Neural cell (in vitro differentiated cells): ENCODE measurements around the gene SLCO4A1. TPM values are rescaled to one million over a fixed set of nuclear protein-coding genes. Genes with fewer than 3 reads are reported as not detected.

Source experiments
- H2AFZ ChIP-seq: fragments of 200-600, 300-800 bp; sonication (generic), shearing (Covaris generic); 2 replicates; pipeline ENCODE4 v1.6.0; 2014; ENCODE audit warnings: low read depth, mild to moderate bottlenecking, antibody characterized with exemption, low read length, moderate library complexity
- H3F3A ChIP-seq: fragments of 200-600 bp; shearing (Covaris generic); 2 replicates; pipeline ENCODE4 v1.6.1; 2016; ENCODE audit warnings: mild to moderate bottlenecking, moderate library complexity, mixed read lengths, antibody characterized with exemption, low read length; ENCODE audit not compliant: insufficient read depth, poor library complexity, severe bottlenecking
- H3K27ac ChIP-seq: fragments of 200-600, 300-800 bp; sonication (generic), shearing (Covaris generic); 2 replicates; pipeline ENCODE4 v1.5.1; 2014; ENCODE audit warnings: mild to moderate bottlenecking, low read length, moderate library complexity
- H3K27me3 ChIP-seq: fragments of 300-800, 200-600 bp; sonication (generic), shearing (Covaris generic); 2 replicates; pipeline ENCODE4 v1.6.0; 2014; ENCODE audit warnings: mild to moderate bottlenecking, low read depth, low read length, moderate library complexity; ENCODE audit not compliant: insufficient read depth
- H3K36me3 ChIP-seq: fragments of 300-800, 200-600 bp; sonication (generic), shearing (Covaris generic); 2 replicates; pipeline ENCODE4 v1.5.1; 2014; ENCODE audit warnings: mild to moderate bottlenecking, antibody characterized with exemption, low read length, moderate library complexity; ENCODE audit not compliant: insufficient read depth
- H3K4me2 ChIP-seq: fragments of 300-800, 200-600 bp; sonication (generic), shearing (Covaris generic); 2 replicates; pipeline ENCODE4 v1.6.0; 2014; ENCODE audit warnings: mild to moderate bottlenecking, low read length
- H3K4me3 ChIP-seq: fragments of 300-800, 200-600 bp; sonication (generic), shearing (Covaris generic); 2 replicates; pipeline ENCODE4 v1.5.1; 2014; ENCODE audit warnings: mild to moderate bottlenecking, low read length, moderate library complexity
- H3K79me2 ChIP-seq: fragments of 200-600 bp; shearing (Covaris generic); replicated peaks from 2 replicates; pipeline ENCODE4 v1.6.0; 2014; ENCODE audit warnings: mild to moderate bottlenecking, low read length, moderate library complexity; ENCODE audit not compliant: insufficient read depth
- H3K9ac ChIP-seq: fragments of 300-800, 200-600 bp; sonication (generic), shearing (Covaris generic); 2 replicates; pipeline ENCODE4 v1.6.1; 2016; ENCODE audit warnings: mild to moderate bottlenecking, low read length, mixed read lengths
- H3K9me2 ChIP-seq: fragments of 200-600 bp; shearing (Covaris generic); 2 replicates; pipeline ENCODE4 v1.6.1; 2016; ENCODE audit warnings: mild to moderate bottlenecking, low read length, mixed read lengths; ENCODE audit not compliant: insufficient read depth
- H3K9me3 ChIP-seq: fragments of 200-600, 300-800 bp; sonication (generic), shearing (Covaris generic); 2 replicates; pipeline ENCODE4 v1.6.1; 2016; ENCODE audit warnings: mild to moderate bottlenecking, mixed run types, low read length, moderate library complexity, mixed read lengths
- H4K20me1 ChIP-seq: fragments of 200-600 bp; shearing (Covaris generic); 2 replicates; pipeline ENCODE4 v1.6.1; 2016; ENCODE audit warnings: mild to moderate bottlenecking, mixed run types; ENCODE audit not compliant: insufficient read depth
- CTCF ChIP-seq: fragments of 450-650 bp; IDR thresholded peaks from 2 replicates; pipeline ENCODE4 v1.5.1; 2014; ENCODE audit warnings: antibody characterized with exemption, mild to moderate bottlenecking, moderate library complexity; ENCODE audit not compliant: poor library complexity, severe bottlenecking
- EP300 ChIP-seq: fragments of 450-650 bp; conservative IDR thresholded peaks from 2 replicates; pipeline ENCODE4 v1.6.1; 2014; ENCODE audit warnings: antibody characterized with exemption, mild to moderate bottlenecking, moderate library complexity; ENCODE audit not compliant: poor library complexity, severe bottlenecking
- EZH2 ChIP-seq: fragments of 200-600, 300-800 bp; shearing (Covaris generic), sonication (generic); IDR thresholded peaks from 2 replicates; pipeline ENCODE4 v1.6.1; 2014; ENCODE audit warnings: antibody characterized with exemption, low read length, borderline replicate concordance, mild to moderate bottlenecking; ENCODE audit not compliant: insufficient read depth, poor library complexity, severe bottlenecking
- MXI1 ChIP-seq: fragments of 450-650 bp; conservative IDR thresholded peaks from 2 replicates; pipeline ENCODE4 v1.6.1; 2014; ENCODE audit warnings: antibody characterized with exemption, mild to moderate bottlenecking; ENCODE audit not compliant: poor library complexity, severe bottlenecking
- POLR2AphosphoS5 ChIP-seq: IDR thresholded peaks from 2 replicates; pipeline ENCODE4 v1.6.1; 2012
- RAD21 ChIP-seq: fragments of 450-650 bp; conservative IDR thresholded peaks from 2 replicates; pipeline ENCODE4 v1.6.1; 2014; ENCODE audit warnings: antibody characterized with exemption, mild to moderate bottlenecking, moderate library complexity
- REST ChIP-seq: IDR thresholded peaks from 2 replicates; pipeline ENCODE4 v1.6.1; 2012; ENCODE audit warnings: borderline replicate concordance
- SMC3 ChIP-seq: fragments of 450-650 bp; conservative IDR thresholded peaks from 2 replicates; pipeline ENCODE4 v1.6.1; 2014; ENCODE audit warnings: antibody characterized with exemption, mild to moderate bottlenecking, moderate library complexity; ENCODE audit not compliant: poor library complexity
- TAF1 ChIP-seq: IDR thresholded peaks from 2 replicates; pipeline ENCODE4 v1.6.1; 2012; ENCODE audit warnings: low read depth
- polyA plus RNA-seq: library from polyadenylated mRNA; depleted of rRNA; stranded (reverse); fragments of >200 nt; gene quantifications from 2 replicates; pipeline ENCODE4 v1.2.3, GENCODE V29; 2014

The SLCO4A1 gene
- polyA plus RNA-seq, 1 donor from 2014 or later, result 3.5 TPM

- Histone ChIP-seq H3K9me3 (no peaks in the 10 kb centered on the region), H3K9me2 (no peaks in the 10 kb centered on the region), H3K4me2 (no peak overlapping the region), H2AFZ (no peak overlapping the region), H3K79me2 (no peaks in the 10 kb centered on the region), H3K27me3 (no peaks in the 10 kb centered on the region), H3K27ac (no peak overlapping the region), H3K4me3 (no peak overlapping the region), H3K36me3 (no peaks in the 10 kb centered on the region), H4K20me1 (no peaks in the 10 kb centered on the region), H3K9ac (no peak overlapping the region), H3F3A (no peaks in the 10 kb centered on the region)
- TF ChIP-seq TAF1 (no peak), MXI1 (no peak), RAD21 (no peak), REST (no peak), EP300 (no peak), EZH2 (no peak)
Measured at GRCh38 chr20:62695448-62696414, 53.4 kb downstream of the SLCO4A1 start.

GRCh38 chr20:62696434-62696957 lies 54.2 kb downstream of the SLCO4A1 start:
- no peak overlapping the region for H3K9ac ChIP-seq
- H3K27ac ChIP-seq, result no peak overlapping the region
- TF ChIP-seq POLR2AphosphoS5 (no peak), CTCF (no peak), EP300 (no peak), MXI1 (no peak), RAD21 (no peak), TAF1 (no peak), SMC3 (no peak), REST (no peak), EZH2 (no peak)
- no peak overlapping the region for H3K4me3 ChIP-seq
- H2AFZ ChIP-seq, result no peak overlapping the region
- no peaks in the 10 kb centered on the region for H3K27me3 ChIP-seq
- no peaks in the 10 kb centered on the region for H4K20me1 ChIP-seq
- no peaks in the 10 kb centered on the region for H3K79me2 ChIP-seq
- no peaks in the 10 kb centered on the region for H3K9me2 ChIP-seq
- no peak overlapping the region for H3K4me2 ChIP-seq
- no peaks in the 10 kb centered on the region for H3K9me3 ChIP-seq
- H3F3A ChIP-seq, result no peaks in the 10 kb centered on the region
- H3K36me3 ChIP-seq, result no peaks in the 10 kb centered on the region
